ENCODE measurements around the gene SLC9A1.

The SLC9A1 gene

GRCh38 chr1:27143401-27143800, 11.5 kb downstream of the SLC9A1 start:
- no peak for TF ChIP-seq BACH2 (CRISPR knock-in tag; IDR thresholded peaks at IDR 0.05; ENCODE audit: borderline replicate concordance)
- no peak for TF ChIP-seq ZNF70 (CRISPR knock-in tag; IDR thresholded peaks at IDR 0.05)
- TF ChIP-seq ZNF565 (CRISPR knock-in tag; conservative IDR thresholded peaks at IDR 0.05; ENCODE audit: low read depth) = no peak
- TF ChIP-seq TSHZ2 (CRISPR knock-in tag; IDR thresholded peaks at IDR 0.05) = no peak
- TF ChIP-seq POU6F1 (CRISPR knock-in tag; IDR thresholded peaks at IDR 0.05; ENCODE audit: borderline replicate concordance, low read depth) = no peak
- TF ChIP-seq ISL1 (CRISPR knock-in tag; IDR thresholded peaks at IDR 0.05) = no peak
- no peak for TF ChIP-seq CREB5 (CRISPR knock-in tag; IDR thresholded peaks at IDR 0.05; ENCODE audit: low read depth)
- TF ChIP-seq TCF4 (CRISPR knock-in tag; IDR thresholded peaks at IDR 0.05; ENCODE audit: borderline replicate concordance) = no peak
- TF ChIP-seq ZC3H10 (CRISPR knock-in tag; IDR thresholded peaks at IDR 0.05) = no peak
- TF ChIP-seq CSRNP3 (CRISPR knock-in tag; IDR thresholded peaks at IDR 0.05) = no peak
- no peak for TF ChIP-seq OSR1 (CRISPR knock-in tag; IDR thresholded peaks at IDR 0.05)
- no peak for TF ChIP-seq TOX (CRISPR knock-in tag; IDR thresholded peaks at IDR 0.05; ENCODE audit: borderline replicate concordance)
- no peak for TF ChIP-seq PATZ1 (CRISPR knock-in tag; IDR thresholded peaks at IDR 0.05; ENCODE audit: borderline replicate concordance)
- TF ChIP-seq PPARA (CRISPR knock-in tag; IDR thresholded peaks at IDR 0.05; ENCODE audit: borderline replicate concordance) = no peak
- TF ChIP-seq RARB (CRISPR knock-in tag; IDR thresholded peaks at IDR 0.05) = no peak
- no peak for TF ChIP-seq ZFP3 (CRISPR knock-in tag; IDR thresholded peaks at IDR 0.05)
- no peak for TF ChIP-seq CSDC2 (CRISPR knock-in tag; IDR thresholded peaks at IDR 0.05)
- no peak for TF ChIP-seq ARNTL (CRISPR knock-in tag; IDR thresholded peaks at IDR 0.05; ENCODE audit: borderline replicate concordance, low read depth)
- TF ChIP-seq ZNF8 (CRISPR knock-in tag; IDR thresholded peaks at IDR 0.05) = no peak
- no peak for TF ChIP-seq ZFP30 (CRISPR knock-in tag; IDR thresholded peaks at IDR 0.05)
- ATAC-seq = no peak

- no peak for ATAC-seq
- no peak for TF ChIP-seq ISL1 (CRISPR knock-in tag; IDR thresholded peaks at IDR 0.05)
- no peak for TF ChIP-seq ESRRG (CRISPR knock-in tag; IDR thresholded peaks at IDR 0.05)
- TF ChIP-seq BACH2 (CRISPR knock-in tag; IDR thresholded peaks at IDR 0.05; ENCODE audit: borderline replicate concordance) = no peak
- TF ChIP-seq CSRNP3 (CRISPR knock-in tag; IDR thresholded peaks at IDR 0.05) = no peak
- TF ChIP-seq SNAI2 (CRISPR knock-in tag; IDR thresholded peaks at IDR 0.05) = no peak
- no peak for TF ChIP-seq ZNF70 (CRISPR knock-in tag; IDR thresholded peaks at IDR 0.05)
- no peak for TF ChIP-seq ZFP3 (CRISPR knock-in tag; IDR thresholded peaks at IDR 0.05)
- TF ChIP-seq CREB5 (CRISPR knock-in tag; IDR thresholded peaks at IDR 0.05; ENCODE audit: low read depth) = no peak
- no peak for TF ChIP-seq POU6F1 (CRISPR knock-in tag; IDR thresholded peaks at IDR 0.05; ENCODE audit: borderline replicate concordance, low read depth)
- no peak for TF ChIP-seq CSDC2 (CRISPR knock-in tag; IDR thresholded peaks at IDR 0.05)
- no peak for TF ChIP-seq TOX (CRISPR knock-in tag; IDR thresholded peaks at IDR 0.05; ENCODE audit: borderline replicate concordance)
- TF ChIP-seq TCF4 (CRISPR knock-in tag; IDR thresholded peaks at IDR 0.05; ENCODE audit: borderline replicate concordance) = no peak
- TF ChIP-seq ZFP30 (CRISPR knock-in tag; IDR thresholded peaks at IDR 0.05) = no peak
- TF ChIP-seq RARB (CRISPR knock-in tag; IDR thresholded peaks at IDR 0.05) = no peak
- no peak for TF ChIP-seq ARNTL (CRISPR knock-in tag; IDR thresholded peaks at IDR 0.05; ENCODE audit: borderline replicate concordance, low read depth)
- TF ChIP-seq ZC3H10 (CRISPR knock-in tag; IDR thresholded peaks at IDR 0.05) = no peak
- no peak for TF ChIP-seq GLIS3 (CRISPR knock-in tag; IDR thresholded peaks at IDR 0.05)
- TF ChIP-seq ZNF565 (CRISPR knock-in tag; conservative IDR thresholded peaks at IDR 0.05; ENCODE audit: low read depth) = no peak
Observed at GRCh38 chr1:27142464-27142863, 12.5 kb downstream of the SLC9A1 start.

All from SK-N-SH treated with all-trans-retinoic acid at 6 μM for 48 hours (cell line).